ENCODE results near the gene TNRC6A. TPM values are rescaled to one million over a fixed set of nuclear protein-coding genes. Genes with fewer than 3 reads are reported as not detected.
A peak's percentile ranks its signal among the peaks of the same experiment; 100 is the strongest.
"Not testable (repeated sequence)": the region's sequence is repeated elsewhere in the genome, so short reads cannot be mapped to it uniquely, and the experiment has no call there.

The TNRC6A gene
- 10 to 100 TPM; 22.5 to 54.9 (median 31.4) TPM for polyA plus RNA-seq (ENCODE audit: insufficient read length in 10 of 10)
- long read RNA-seq, donor 1, partial matches to known transcripts, result 0 of 1 reads
- long read RNA-seq, donor 1, other reads (novel, unspliced or antisense), result 0 of 1 reads
- long read RNA-seq, donor 2, partial matches to known transcripts, result 22 of 22 reads
- long read RNA-seq, donor 2, other reads (novel, unspliced or antisense), result 0 of 22 reads
- long read RNA-seq, donor 3, result 0 reads
- long read RNA-seq, donor 4, partial matches to known transcripts, result 12 of 12 reads
- long read RNA-seq, donor 4, other reads (novel, unspliced or antisense), result 0 of 12 reads
- long read RNA-seq, donor 5, partial matches to known transcripts, result 16 of 18 reads
- long read RNA-seq, donor 5, other reads (novel, unspliced or antisense), result 0 of 18 reads
- long read RNA-seq, donor 6, partial matches to known transcripts, result 38 of 38 reads
- long read RNA-seq, donor 6, other reads (novel, unspliced or antisense), result 0 of 38 reads
- long read RNA-seq, donor 7, partial matches to known transcripts, result 6 of 8 reads
- long read RNA-seq, donor 7, other reads (novel, unspliced or antisense), result 0 of 8 reads
- long read RNA-seq, donor 8, partial matches to known transcripts, result 0 of 1 reads
- long read RNA-seq, donor 8, other reads (novel, unspliced or antisense), result 0 of 1 reads
- long read RNA-seq, donor 9, result 0 reads

DNA sequence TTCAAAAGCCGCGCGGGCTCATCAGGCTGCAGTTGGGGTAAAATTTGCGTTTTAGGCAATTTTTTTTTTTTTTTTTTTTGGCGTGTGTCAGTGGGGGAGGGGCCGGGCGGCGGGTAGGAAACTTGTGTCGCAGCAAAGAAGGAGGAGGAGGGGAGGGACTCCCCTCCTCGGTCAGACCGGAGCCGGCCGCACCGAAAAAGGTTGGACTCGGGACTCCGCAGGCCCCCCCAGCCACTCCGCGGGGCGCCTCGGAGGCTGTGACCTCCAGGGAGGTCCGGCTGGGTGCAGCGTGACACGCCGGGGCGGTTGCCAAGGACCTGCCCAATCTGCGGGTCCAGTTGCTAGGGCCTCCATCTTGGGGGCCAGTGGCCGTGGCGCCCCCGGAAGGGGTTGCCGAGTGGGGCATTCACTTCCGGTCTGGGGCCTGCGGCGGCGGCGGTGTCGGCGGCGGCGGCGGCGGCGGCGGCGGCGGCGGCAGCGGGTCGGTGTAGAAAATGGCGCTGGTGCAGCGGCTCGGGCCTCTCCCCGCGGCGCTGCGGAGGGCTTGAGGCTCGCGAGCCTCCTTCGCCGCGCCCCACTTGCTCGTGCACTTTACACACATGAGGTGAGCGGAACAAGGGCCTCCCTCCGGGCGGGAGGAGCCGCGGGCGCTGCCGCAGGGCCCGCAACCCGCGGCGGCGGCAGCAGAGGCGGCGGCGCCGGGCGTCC, at the start of gene TNRC6A:
Gene TNRC6A (plus strand): TSS at position 409 of the 708 bp plus-strand sequence. CDS start 191 bp downstream, at position 600.
- DNase-seq, result peak; percentile 89 to 97 (median 89)

DNA sequence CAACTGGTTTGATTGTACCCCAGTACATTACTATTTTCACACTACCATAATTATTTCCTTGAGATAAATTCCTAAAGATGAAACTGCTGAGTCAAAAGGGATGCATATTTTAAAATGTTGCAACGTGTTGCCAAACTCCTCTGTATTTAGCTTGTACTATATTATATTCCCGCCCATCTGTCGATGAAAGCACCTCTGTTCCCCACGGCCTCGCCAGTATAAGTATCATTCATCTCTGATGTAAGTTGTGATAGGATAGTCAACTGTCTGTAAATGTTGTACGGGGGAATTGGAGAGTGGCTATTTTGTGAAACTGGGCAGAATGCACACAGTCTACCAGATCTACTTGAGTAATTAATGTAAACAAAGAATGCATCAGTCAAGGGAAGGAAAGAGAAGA, 47.7 kb upstream of the TNRC6A start:
- no peak for DNase-seq

DNA sequence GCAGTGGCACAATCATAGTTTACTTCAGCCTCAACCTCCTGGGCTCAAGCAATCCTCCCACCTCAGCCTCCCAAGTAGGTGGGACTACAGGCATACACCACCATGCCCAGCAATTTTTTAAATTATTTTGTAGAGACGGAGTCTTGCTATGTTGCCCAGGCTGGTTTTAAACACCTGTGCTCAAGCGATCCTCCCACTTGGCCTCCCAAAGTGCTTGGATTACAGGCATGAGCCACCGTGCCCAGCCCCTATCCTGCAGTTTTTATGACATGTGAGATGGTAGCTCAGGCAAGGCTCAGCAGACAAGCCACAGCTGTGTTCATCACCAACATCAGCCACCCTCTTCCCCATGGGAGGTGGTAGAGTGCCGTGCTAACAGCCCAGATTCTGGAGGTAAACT, 46.2 kb upstream of the TNRC6A start:
- no peak for DNase-seq

DNA sequence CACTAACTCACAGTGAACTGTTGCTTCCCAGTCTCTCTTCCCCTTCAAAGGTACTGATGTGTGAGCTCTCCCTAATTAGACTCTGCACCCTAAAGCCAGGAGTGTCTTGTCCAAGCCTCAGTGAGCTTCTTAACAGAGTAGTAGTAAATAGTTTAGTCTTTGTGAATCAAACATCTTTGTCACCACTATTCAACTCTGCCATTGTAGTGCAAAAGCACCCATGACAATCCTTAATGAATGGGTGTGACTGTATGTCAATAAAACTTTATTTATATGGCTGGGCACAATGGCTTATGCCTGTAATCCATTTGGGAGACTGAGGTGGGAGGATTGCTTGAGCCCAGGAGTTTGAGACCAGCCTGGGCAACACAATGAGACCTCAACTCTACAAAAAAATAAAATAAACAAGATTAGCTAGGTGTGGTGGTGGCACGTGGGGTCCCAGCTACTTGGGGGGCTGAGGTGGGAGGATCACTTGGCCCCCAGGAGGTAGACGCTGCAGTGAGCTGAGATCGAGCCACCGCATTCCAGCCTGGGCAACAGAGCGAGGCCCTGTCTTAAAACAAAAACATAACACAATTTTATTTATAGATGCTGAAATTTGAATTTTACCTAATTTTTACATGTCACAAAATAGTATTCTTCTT, 45.5 kb upstream of the TNRC6A start:
- DNase-seq, result no peak

DNA sequence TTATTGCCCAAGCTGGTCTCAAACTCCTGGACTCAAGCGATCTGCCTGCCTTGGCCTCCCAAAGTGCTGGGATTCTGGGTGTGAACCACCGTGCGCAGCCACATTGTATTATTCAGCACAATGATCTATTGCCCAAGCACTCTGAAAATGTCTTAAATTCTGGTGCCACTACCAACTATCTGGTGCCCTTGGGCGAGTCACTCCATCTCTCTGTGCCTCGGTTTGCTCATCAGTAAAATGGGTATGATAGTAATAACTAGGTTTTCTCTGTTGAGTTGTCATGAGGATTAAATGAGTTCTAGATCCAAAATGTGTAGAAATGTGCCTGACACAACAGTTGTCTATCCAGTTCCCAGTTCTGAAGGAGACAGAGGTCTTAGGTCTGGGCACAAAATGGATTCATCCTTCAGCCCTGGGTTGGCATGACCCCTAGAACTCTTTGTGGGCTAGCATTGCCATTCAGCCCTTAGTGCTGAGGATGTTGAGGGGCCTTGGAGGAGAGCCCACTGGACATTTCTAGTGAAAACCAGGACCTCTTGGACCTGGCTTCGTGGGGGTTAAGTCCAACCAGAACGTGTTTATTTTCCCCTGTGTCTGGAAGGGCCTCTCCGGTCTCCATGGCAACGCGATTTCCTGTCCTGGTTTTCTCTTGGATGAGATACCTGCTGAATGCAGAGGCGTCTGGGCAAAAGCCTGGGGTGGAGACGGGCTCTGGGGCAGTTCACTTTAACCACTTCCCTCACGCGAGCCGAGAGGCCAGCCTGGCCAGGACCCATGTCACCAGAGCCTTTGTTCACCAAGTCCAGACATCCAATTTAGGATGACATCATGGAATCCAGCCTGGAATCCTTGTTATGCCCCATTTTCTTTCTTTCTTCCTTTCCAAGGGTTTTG, 43.7 kb upstream of the TNRC6A start:
- DNase-seq, result peak in 2 of 3 donors; percentile 82 to 93

DNA sequence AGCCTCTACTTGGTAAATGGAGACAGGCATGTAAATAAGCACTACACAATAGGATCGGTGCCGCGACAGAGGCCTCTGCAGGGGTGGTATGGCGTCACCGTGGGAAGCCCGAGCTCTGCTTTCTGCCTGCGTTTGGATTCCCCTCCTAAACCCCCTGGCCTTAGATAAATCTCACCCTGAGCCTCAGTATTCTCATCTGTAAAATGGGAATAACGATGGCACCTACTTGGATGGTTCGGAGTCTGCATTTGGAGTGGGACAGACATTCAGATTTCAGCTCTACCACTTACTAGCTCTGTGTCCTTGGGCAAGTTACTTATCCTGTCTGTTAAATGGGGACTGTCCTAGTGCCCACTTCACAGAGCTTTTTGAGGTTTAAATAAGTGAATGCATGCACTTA, 42.8 kb upstream of the TNRC6A start:
- DNase-seq, result no peak

DNA sequence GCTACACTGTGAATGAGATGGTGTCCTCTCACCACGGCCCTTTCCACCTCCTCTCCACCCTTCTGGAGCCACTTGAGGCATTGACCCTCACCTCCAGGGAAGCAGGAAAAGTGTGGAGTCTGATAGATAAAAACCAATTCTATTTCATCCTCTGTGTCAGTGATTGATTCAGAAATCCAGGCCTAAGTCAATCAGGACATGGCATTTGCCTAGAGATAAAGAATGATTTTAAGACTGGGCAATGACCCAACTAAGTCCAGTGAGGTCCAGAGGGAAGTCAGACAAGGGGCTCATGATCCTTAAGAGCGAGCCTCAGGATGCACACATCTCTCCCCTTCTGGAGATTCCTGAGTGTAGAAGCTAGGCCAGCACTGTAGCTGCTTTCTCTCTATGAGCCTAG, 41.1 kb upstream of the TNRC6A start:
- no peak for DNase-seq

DNA sequence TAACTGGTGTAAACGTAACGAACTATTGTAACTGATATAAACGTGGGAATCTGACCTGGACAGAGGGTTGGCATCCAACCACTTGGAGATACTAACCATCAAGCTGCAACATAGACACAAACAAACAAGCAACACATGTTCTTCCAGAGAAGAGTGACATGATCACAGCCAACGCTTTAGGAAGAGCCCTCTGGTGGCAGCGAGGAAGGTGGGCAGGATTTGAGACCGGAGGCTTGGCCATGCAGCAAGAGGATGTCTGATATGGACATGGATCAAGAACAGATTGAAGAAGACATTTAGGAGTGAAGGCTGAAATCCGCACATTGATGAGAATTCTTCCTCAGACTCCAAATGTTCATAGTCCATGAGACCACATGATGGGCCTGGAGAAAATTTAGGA, 40.3 kb upstream of the TNRC6A start:
- DNase-seq, result no peak

DNA sequence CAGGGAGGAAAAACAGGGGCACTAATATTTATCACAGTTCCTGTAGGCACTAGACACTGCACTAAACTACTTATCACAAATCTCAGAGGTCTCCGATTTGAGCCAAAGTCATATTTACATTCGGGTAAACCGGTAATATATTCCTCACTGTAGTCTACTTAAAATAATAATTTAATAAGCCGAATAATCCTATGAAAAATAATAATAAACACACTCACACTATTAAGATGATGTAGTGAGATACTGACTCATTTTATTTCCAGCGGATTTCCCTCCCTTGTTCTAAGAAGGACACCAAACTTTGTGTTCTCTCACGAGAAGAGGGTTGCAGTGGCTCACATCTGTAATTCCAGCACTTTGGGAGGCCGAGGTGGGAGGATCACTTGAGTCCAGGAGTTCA, 36.6 kb upstream of the TNRC6A start:
- no peak for DNase-seq

DNA sequence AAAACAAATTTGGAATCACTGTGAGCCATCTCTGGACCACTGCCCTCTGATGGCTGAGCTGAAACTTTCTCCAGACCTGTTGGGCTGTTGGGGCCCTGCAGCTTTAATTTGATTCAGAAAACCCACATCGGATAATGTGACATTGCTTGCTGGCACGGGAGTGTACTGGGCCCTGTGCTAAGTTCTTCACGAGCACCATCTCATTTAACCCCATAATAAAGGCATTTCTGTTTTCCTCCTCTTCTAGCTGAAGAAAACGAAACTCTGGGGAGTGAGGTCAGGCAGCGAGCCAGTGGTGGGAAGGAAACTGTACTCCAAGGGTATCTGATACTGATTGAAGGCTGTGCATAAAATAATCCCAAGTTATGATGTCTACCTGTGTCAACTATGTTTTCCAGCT, 34.5 kb upstream of the TNRC6A start:
- peak in 1 of 3 donors; percentile 40 for DNase-seq

DNA sequence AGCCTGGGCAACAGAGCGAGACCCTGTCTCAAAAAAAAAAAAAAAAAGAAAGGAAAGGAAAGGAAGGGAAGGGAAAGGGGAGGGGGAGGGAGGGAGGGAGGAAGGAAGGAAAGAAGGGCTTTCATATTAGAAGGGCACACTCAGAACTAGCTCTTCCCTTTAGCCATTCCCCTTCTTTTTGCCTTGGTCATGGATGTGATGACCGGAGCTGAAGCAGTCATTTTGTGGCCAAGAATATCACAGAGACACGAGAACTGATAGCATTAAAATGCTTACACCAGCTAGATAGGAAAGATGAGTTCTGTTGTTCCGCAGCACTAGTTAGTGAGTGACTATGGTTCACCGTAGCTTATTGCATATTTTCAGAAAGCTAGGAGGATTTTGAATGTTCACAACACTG, 32.8 kb upstream of the TNRC6A start:
- DNase-seq, result no peak

DNA sequence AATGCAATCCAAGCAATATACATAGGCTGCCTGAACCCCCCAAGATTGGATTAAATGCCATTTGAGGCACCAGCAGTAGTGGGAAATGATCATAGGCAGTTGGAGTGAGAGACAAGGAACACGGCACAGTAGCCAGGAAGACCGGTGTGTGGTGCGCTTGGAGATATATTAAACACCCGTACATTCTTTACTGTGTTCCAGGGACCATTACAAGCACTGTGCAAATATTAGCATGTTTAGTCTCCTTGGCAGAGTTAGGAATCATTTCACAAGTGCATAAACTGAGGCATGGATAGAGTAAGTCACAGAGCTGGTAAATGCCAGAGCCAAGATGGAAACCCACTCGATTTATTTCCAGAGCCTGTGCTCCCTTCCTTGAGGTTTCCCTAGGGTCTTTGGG, 31.1 kb upstream of the TNRC6A start:
- no peak for DNase-seq

DNA sequence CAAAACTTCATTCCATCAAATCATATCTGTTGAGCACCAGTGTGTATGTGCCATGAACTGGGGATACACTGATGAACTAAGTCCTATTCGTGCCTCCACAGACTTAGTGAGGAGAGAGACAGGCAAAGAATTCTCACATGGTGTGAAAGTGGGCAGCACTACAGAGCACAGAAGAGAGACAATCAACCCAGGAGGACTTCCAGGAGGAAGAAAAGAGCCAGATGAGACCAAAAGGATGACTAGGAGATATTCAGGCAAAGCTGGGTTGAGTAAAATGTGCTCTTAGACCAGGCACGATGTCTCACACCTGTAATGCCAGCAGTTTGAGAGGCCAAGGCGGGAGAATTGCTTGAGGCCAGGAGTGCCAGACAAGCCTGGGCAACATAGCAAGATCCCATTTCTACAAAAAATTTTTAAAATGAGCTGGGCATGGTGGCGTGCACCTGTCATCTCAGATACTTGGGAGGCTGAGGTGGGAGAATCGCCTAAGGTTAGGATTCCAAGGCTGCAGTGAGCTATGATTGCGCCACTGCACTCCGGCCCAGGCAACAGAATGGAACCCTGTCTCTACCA, 30.2 kb upstream of the TNRC6A start:
- no peak for DNase-seq

DNA sequence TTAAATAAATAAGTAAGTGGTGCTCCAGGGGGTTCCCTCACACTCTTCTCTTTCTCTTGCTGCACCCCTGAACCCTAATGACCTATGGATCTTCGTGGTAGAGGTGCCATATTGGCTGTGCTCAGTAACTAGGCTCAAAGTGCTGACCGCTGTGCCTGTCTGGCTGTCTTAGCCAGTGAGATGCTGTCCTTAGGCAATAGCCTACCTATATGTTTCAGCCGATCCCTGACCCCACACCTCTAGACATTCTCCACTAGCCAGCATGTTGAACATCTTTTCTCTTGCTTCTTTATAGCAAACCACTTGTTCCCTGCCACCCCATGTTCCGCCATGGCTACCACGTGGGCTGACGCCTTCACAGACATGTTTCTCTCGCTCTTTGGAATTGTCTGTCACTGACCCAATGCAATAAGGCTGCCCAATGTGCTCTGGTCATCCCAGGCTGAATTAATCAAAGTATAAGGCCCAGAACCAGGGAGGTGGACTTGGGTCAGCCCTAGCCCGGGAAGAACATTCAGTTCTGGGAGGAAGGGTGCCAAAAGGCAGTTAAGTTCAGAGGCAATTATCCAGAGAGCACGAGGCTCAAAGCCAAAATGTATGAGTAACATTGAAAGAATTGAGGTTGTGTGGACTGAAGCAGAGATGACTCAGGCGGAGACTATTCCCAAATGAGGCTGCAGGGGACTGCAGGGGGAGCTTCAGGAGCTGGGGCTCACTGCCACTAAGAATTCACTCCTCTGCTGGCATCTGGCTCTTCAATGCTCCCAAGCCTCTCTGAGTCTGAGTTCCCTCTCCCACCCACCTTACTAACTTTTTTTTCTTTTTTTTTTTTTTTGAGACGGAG, 28.7 kb upstream of the TNRC6A start:
- peak; percentile 83 to 97 (median 92) for DNase-seq

DNA sequence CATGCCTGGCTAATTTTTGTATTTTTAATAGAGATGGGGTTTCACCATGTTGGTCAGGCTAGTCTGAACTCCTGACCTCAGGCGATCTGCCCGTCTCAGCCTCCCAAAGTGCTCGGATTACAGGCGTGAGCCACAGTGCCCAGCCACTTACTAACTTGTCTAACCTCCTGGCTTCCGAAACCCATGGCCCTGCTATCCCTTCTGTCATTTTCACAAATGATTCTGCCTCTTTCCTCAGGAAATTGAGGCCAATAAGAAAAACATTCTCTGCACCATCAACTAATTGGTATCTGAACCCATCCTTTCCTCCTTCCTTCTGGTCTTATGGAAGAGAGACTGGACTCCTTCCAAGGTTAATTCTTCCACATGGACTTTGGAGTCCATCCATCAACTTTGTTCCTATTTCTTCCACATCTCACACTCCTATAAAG, 27.9 kb upstream of the TNRC6A start:
- DNase-seq, result peak; percentile 45 to 77 (median 53)

DNA sequence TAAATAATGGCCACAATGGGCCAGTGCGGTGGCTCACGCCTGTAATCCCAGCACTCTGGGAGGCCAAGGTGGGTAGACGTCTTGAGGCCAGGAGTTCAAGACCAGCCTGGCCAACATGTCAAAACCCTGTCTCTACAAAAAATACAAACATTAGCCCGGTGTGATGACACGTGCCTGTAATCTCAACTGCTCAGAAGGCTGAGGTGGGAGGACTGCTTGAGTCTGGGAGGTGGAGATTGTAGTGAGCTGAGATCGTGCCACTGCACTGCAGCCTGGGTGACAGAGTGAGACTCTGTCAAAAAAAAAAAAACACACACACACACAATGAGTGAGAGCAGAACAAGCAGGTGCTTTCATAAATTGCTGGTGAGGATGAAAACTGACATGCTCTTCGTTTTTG, 21.7 kb upstream of the TNRC6A start:
- DNase-seq, result not testable (repeated sequence)

DNA sequence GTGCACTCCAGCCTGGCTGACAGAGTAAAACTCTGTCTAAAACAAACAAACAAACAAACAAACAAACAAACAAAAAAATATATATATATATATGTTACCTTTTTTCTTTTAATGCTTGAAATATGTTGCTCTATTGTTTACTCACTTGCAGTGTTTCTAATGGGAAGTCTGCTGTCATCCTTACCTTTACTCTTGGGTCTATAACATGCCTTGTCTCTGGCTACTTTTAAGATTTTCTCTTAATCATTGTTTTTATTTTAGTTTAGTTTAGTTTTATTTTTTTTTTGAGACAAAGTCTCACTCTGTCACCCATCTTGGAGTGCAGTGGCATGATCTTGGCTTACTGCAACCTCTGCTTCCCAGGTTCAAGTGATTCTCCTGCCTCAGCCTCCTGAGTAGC, 16.1 kb upstream of the TNRC6A start:
- DNase-seq, result no peak

DNA sequence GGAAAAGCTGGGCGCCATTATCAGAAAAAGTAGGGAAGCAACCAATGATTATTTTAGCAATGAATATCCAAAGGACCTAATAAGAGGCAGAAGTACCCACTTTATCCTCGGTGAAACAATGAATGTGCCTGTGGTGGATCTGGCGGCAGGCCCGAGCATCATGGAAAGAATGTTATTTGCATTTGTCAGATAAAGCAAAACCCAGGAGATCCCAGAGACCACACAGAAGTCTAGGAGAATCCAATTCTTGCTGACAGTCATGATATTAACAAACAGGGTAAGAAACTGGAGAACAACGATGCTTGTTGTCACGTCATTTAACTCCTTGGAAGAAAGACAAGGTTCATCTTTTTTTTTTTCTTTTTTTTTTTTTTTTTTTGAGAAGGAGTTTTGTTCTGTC, 12.0 kb upstream of the TNRC6A start:
- DNase-seq, result peak in 2 of 3 donors; percentile 17 to 50

DNA sequence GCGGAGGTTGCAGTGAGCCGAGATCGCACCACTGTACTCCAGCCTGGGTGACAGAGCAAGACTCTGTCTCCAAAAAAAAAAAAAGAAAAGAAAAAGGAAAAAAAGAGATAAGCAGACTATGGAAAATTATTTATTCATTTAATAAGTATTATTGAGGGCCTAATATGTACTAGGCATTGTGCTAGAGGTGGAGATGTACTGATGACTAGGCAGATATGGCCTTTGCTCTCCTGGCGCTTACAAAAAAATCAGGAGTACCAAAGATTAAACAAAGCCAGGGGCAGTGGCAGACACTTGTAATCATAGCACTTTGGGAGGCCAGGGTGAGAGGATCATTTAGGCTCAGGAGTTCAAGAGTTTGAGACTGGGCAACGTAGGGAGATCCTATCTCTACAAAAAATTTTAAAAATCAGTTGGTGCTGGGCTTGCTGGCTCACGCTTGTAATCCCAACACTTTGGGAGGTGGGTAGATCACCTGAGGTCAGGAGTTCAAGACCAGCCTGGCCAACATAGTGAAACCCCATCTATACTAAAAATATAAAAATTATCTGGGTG, 10.4 kb upstream of the TNRC6A start:
- DNase-seq, result no peak

All from muscle of back (tissue), 13 donors.